ENCODE data around the gene EFNA3.

- TF ChIP-seq CTCF (IDR thresholded peaks at IDR 0.05) = no peak
- no peak for TF ChIP-seq POLR2A (IDR thresholded peaks at IDR 0.05)
These were observed 1.1 kb downstream of the EFNA3 start for GRCh38 chr1:155079487-155080311.
